Measurements from ENCODE around the gene ZNF750.

The ZNF750 gene

DNA sequence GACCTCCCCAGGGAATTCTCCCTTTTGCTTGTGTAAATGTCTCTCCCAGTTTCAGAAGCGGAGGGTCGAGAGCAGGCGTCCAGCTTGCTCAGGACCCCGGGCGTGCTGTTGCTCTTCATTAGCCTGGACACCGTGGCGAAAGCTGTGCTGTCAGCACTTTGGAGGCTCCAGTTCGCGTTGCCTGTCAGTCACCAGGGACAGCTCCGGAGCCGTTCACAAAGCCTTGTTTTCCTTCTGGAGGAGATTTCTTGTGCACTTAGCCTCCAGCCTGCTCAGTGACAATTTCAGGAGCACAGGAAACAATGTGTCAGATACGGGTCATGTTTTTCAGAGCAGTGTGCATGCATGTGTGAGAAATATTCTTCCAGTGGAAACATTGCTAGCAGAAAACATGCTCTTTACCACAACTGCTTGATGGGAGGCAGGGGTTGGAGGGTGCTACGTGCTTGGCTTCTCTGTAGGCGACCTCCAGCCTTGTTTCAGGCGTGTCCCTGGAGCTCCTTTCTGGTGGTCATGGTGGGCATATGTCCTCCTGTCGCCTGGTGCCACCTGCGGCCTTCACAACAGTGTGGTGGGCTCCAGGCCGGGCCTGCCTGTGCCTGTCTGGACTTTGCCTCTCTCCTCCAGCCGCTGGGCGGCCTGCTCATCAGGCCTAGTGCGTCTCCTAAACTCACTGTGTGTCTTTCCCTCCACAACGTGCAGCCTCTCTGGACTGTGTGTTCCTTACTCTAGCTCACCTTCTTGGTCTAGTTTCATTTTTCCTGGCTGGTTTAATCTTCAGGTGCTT, 29.0 kb downstream of the ZNF750 start:
- DNase-seq: no peak

DNA sequence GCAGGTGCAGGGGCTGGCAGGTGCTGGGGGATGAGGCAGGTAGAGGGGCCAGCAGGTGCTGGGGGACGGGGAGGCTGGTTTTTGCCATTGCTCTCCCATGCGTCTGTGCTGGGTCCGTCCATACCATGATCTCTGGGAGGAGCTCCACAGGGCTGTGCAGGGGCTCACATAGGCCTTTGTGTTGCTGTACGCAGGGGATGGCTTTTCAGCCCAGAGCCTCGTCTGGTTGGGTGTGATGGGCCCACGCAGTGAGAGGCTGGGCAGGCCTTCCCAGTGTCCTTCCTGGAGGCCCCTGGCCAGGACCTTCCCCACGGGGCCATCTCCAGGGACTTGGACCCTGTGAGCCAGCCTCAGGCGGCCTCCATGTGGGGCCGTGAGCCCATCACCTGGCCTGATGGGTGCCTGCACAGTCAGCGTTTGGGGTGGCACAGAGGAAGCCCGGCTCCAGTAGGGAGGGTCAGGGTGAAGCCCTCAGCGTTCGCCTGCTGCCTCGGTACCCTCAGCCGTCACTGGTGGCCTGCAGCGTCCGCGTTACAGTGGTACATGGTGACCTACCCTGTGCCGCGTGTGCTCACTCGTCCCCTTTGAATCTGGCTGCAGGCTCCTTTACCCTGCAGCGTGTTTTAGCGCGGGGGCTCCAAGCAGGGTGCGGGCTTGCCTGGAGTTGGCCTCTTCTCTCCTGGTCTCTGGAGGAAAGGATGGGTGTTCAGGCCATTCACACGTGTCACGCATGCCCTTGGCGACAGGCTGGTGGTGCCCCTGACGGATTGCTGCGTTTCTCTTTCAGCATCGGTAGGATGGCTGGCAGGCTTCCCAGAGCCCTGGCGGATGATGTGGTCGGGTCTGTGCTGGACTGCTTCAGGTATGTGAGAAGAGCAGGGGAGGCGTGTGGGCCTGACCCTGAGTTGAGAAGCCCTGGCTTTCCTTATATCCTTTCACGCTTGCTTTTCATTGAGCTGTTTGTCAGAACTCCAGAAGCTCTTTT, 30.6 kb downstream of the ZNF750 start:
- DNase-seq: no peak

DNA sequence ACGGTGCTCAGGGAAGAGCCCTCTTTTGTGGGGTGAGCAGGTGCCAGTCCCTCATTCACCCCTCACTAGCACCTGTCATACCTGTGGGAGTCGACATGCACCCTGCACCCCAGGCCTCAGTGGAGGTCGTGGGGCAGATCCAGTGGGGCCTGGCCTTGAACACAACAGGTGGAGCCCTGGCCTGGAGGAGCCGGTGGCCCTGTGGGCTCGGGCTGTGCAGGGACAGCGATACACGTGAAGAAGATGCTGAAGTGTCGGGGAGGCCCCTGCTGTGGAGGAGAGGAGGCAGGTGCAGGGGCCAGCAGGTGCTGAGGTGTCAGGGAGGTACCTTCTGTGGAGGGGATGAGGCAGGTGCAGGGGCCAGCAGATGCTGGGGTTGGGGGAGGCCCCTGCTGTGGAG, 31.8 kb downstream of the ZNF750 start:
- DNase-seq: no peak

DNA sequence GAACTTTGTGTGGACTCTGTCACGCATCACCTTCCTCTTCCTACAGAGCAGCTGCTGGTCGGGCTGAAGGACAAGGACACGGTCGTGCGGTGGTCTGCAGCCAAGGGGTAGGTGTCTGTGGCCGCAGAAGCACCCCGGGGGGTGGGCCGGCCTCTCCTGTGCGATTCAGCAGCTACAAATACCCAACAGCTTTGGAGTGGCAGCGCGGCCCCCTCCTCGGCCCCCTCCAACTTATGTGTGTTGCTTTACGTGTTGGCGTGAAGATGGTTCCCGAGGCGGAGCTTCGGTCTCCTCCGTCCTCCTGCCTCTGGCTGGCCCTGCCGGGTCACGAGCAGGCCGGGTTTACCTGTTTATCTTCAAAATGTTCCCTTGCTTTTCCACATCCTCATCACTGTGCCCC, 32.3 kb downstream of the ZNF750 start:
- DNase-seq: no peak

DNA sequence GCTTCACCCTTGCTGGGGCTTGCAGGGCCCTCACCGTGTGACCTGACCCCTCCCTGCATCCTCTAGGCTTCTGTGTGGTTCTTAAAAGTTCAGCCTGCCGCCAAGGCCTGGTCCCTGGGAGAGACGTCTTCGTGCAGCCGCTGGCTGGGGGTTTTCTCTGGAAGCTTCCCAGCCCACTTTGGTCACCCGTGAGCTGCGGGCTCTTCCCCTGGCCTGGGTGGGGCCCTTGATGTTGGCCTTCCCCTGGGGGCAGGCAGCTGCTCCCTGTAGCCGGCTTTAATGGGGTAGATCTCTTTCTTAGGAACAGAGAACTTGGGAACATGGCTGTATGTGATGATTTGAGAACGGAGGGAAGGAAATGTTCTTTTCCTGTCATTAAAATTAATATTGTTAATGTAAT, 32.7 kb downstream of the ZNF750 start:
- DNase-seq: no peak

DNA sequence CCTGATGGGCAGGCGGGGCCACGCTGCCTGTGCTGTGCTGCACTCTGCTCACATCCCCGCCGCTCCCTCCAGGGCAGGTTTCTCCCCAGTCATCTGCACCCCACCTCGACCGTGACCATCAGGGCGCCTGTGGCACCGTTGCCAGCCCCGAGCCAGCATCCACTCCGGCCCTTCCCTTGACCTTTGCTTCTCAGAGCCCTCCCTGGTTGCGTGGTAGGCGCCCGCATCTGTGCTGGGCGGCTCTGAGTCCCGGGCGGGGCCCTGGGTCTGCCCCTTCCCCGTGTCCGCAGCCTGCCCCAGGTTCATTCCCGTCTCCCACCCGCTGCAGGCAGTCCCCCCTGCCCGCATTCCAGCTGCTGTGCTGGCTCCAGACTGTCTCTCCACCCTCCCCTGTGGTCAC, 33.2 kb downstream of the ZNF750 start:
- no peak for DNase-seq

DNA sequence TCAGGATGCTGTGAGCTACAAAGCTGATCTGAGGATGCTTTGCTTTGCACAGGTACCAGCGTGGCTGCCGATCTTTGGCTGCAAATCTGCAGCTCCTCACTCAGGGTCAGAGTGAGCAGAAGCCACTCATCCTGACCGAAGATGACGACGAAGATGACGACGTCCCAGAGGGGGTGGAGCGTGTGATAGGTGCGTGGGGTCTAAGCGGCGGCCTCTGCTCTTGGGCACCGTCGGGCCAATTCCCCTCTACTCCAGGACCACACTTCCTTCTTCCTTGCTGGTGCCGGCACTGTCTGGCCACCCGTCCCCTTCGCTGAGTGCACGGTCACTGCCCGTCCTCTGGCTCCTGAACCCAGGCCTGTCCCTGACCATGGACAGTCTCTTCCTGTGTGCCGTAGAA, 34.0 kb downstream of the ZNF750 start:
- no peak for DNase-seq

DNA sequence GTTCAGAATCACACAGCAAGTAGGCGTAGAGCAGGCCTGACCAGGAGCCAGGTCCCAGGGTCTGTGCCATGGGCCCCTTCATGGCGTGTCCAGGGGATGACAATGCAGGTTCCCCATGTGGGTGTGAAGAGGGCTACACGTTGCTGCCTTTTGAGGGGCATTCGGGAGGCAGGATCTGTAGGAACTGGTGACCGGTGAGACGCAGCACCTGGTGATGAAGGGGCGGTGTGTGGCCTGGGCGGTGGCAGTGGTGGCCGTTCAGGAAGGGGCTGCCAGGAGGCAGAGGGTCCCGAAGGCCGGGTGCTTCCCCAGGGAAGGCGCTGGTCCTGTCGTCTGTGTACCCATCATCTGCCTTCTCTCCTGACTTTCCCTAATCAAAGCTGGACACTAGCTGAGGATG, 34.6 kb downstream of the ZNF750 start:
- no peak for DNase-seq

DNA sequence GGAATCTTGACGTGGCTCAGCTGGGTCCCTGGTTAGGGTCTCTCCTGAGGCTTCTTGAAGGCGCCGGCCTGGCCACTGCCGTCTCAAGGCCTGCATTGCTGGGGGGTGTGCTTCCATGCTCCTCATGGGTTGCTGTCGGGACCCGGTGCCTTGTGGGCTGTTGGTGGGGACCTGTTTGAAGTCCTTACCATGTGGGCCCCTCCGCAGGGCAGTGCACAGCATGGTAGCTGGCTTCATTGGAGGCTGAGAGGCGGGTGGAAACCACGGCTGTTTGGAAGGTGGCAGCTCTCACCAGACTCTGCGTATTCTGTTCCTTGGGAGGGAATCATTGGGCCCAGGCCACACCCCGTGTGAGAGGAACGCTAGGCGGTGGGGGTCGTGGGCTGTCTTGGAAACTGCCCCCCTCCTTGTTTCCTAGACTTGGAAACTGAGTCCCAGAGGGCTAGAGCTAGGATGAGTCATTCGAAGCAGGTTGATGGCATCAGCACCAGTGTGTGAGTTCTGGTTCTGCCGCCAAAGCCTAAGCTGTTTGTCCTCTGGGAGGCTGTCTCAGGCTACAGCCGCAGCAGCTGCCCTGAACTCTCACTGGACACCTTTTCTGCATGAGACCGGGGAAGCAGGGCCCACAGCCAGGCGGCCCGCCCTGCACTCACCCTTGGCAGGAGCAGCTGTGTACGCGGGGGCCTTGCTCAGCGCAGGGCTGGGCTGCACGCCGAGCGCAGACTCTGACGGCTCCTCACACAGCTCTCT, 35.2 kb downstream of the ZNF750 start:
- DNase-seq: no peak

DNA sequence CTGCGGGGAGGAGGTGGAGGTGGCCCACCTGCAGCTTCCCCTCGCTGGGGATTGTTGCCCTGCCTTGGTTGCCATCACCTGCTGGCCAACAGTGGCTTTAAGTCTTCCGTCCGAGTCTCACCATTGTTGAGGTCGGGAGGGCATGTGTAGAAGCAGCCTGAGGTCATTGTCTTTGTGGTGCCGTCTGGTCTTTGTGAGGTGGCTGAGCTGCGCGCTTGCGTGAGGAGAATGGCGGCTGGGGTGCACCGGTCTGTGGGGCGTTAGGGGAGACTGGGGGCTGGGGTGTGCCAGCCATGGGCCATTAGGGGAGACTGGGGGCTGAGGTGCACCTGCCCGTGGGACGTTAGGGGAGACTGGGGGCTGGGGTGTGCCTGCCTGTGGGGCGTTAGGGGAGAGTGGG, 36.2 kb downstream of the ZNF750 start:
- DNase-seq: no peak

DNA sequence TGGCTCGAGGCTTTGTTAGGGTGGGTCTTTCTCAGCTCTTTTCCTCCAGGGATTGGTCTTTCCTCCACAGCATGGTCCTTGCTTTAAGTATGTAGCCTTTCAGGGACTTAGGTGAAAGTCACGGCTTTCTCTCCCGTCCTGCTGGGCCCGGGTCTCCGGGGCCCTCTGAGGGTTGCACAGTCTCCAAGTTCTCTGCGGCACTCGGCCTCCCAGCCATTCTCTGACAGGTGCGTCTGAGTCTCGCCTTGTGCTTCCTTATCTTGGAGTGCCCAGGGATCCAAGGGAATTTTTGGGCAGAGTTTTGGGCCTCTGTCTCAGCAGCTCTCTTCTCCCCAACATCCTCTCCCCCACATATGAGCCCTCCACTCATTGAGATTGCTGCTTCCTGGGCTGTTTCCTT, 36.6 kb downstream of the ZNF750 start:
- no peak for DNase-seq

DNA sequence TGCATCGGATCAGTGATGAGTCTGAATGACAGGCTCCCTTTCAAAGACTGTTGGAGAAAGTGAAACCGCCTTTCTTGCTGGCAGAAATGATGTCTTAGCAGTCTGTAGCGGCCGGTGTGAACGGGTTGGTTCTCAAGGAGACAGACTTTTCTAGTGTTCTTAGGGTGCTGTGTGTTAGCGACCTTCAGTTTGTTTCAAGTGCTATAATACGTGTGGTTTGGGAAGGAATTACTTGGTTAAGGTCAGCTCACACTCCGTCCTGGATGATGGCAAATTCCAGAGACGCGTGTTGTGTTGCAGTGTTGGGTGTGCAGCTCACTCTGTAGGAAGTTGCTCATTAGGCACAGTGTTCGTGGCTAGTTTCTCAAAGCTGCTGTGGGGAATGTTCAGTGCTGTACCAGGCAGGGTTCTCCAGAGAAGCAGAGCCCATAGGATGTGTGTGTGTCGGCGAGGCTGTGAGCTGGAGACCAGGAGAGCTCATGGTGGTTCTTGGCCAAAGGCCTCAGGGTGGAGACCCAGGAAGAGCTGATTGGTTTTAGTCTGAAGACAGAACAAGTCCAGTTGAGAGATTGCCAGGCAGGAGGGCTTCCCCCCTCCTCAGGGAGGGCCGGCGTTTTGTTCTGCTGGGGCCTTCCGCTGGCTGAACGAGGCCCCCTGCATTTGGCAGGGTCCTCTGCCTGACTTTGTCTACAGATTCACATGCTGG, 37.6 kb downstream of the ZNF750 start:
- no peak for DNase-seq

DNA sequence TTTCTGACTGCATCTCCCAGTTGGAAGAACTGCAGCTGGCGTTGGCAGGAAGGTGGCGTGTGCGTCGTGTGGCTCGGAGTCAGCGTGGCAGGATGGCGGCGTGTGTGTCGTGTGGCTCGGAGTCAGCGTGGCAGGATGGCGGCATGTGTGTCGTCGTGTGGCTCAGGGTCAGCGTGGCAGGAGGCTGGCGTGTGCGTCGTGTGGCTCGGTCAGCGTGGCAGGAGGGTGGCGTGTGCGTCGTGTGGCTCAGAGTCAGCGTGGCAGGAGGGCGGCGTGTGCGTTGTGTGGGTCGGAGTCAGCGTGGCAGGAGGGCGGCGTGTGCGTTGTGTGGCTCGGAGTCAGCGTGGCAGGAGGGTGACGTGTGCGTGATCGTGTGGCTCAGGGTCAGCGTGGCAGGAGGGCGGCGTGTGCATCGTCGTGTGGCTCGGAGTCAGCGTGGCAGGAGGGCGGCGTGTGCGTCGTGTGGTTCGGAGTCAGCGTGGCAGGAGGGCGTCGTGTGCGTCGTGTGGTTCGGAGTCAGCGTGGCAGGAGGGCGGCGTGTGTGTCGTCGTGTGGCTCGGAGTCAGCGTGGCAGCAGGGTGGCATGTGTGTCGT, 38.3 kb downstream of the ZNF750 start:
- no peak for DNase-seq

DNA sequence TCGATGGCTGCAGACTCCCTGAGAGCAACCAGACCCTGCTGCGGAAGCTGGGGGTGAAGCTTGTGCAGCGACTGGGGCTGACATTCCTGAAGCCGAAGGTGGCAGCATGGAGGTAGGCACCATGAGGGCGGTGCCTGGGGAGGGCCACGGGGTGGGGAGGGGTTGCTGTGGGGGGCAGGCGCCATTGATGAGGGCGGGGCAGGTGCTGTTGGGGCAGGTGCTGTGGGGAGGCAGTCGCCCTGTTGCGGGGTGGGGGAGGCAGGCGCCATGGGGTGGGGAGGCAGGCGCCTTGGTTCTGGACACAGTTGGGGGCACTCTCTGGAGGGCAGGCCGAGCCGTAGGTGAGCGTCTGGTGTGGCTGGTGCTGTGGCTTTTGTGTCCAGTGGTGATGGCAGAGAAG, 38.9 kb downstream of the ZNF750 start:
- DNase-seq: no peak

DNA sequence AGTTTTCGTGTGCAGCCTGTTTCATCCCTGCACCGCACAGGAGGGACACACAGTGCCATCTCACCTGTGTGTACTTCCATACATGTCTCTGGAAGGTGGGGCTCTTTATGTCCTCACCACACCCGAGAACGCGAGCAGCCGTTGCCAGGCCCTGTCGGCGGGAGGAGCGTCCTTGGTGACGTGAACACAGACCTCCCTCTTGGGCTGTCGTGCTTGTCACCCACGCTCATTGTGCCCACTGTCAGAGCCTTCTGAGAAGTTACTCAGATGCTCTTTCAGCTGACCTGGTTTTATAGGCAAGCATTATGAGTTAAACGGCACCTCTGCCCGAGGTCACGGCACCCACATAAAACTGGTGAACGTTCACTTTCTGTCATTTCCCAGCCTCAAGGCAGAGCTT, 40.2 kb downstream of the ZNF750 start:
- DNase-seq: no peak

DNA sequence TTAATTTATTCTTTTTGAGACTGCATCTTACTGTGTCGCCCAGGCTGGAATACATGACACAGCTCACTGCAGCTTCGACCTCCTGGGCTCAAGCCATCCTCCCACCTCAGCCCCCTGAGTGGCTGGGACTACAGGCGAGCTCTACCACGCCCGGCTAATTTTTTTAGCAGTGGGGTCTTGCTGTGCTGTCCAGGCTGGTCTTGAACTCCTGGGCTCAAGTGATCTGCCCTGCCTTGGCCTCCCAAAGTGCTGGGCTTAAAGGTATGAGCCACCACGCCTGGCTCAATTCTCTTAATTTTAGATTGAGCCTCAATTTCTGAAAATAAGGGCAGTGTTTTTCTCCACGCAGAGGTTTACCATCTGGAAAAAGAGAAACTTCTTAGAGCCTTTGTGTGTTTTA, 41.1 kb downstream of the ZNF750 start:
- DNase-seq: no peak

DNA sequence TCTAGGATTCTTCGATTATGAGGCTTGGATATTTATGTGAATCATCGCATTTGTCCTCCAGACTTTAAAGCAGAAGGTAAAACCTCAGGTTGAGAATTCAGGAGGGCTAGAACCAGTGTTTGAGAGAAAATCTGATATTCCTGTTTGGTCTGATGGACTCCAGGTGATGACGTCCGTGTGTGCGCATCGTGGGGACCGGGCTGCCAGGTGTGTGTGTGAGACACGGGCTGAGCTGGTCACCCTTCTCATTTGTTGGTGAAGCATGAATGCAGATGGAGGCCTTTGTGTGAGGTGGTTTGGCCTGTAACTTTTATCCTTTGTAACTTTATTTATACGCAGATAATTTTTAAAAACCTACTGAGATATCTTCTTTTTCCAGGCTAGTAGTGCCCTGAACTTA, 42.8 kb downstream of the ZNF750 start:
- DNase-seq: no peak

DNA sequence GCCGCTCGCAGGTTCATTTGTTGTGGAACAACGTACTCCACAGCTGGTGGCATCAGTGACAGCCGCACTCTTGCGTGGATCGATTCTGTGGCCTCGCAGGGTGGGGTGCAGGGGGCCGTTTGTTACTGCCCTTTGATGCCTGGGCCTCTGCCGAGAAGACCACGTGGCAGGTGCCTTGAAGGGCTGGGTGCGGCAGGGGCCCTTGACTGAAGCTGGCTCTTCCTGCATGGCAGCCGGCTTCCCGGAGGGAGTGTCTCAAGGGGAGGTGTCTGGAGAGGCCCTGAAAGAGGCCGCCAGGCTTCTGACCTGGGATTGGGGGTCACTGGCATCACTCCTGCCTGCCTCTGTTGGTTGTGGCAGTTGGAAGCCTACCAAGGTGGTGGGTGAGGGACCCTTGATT, 44.2 kb downstream of the ZNF750 start:
- no peak for DNase-seq

DNA sequence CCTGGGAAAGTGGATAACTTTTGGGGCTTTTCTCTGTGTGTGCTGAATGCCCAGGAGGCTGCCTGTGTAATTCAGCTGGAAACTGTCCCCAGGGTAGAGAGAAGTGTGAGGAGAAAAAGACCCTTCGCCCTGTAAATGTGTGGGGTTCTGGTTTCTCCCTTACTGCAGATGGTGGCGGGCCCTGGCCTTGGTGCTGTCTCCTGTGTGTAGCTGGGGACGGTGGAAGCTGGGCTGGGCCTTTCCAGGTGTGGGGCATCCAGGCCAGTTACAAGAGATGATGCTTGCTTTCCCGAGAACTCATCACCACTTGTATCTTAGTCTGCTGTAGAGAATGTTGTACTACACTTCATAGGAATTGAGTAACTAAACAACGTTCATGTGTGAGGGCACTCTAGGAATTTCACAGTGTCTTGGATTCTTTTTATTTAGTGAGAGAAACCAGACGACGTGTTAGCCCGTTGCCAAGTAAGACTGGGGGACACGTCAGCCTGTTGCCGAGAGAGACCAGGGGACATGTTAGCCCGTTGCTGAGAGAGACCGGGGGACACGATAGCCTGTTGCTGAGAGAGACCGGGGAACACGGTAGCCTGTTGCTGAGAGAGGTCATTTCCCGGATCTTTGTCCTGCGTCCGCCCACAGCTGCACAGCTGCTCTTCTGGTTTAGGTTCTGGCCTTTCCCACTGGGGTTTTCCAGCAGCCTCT, 44.9 kb downstream of the ZNF750 start:
- no peak for DNase-seq

DNA sequence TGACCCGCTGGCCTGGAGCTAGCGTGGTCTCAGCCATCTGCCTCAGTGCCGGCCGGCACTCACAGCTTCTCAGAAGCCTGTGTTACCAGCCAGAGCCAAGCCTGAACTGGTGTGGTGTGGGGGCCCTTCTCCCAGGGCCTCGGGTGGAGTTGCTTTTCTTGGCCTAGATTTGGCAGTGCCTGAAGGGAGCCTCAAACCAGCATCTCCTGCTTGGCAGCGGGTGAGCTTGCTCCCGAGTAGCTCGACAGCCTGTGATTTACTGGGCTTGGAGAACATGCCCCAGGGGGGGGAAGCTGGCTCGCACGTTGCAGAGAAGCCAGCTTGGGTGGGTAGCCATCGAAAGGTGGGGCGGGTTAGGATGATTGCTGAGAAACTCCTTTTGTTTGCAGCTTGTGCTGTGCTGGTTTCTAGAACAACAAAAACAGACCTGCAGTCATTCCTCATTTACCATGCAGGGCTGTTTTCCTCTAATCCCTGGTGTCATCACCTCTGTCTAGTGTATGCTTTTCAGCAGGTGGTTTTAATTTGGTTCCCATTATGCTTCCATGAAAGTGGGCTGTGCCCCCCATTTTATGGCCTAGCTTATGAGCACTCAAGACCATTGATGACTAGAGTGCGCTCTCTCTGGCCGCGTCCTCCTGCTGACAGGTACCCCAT, 45.7 kb downstream of the ZNF750 start:
- no peak for DNase-seq

DNA sequence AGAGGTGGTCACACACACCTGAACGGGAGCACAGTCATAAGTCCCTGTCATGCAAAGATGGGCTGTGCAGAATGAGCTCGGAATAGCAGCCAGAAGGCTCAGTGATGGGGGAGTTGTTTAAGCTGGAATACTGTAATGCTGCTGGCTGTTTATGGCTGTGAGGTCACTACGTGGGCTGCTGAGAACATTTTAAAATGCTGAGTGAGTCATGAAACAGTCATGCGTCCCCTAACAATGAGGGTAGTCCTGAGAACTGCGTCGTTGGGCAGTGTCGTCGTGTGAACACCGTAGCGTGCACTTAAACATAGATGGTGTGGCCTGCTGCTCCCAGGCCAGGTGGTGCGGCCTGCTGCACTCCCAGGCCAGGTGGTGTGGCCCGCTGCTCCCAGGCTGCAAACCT, 48.3 kb downstream of the ZNF750 start:
- no peak for DNase-seq
